Lung (tissue), 12 donors: ENCODE measurements around the gene CABS1. TPM values are rescaled to one million over a fixed set of nuclear protein-coding genes. Genes with fewer than 3 reads are reported as not detected.

Experiments used
- ATAC-seq: fragments of 200-7000 bp; cut with Tn5 transposase; one replicate; pipeline ENCODE4 v1.9.1; 2020; ENCODE audit warnings: moderate number of reproducible peaks; ENCODE audit not compliant: insufficient read depth, low FRiP score
- DNase-seq, 3 donors: peaks; one replicate each; pipeline ENCODE4 v3.0.0-alpha.2; 2013 to 2017
- H3K27ac ChIP-seq, 2 donors: one replicate each; pipeline ENCODE4 v1.5.1; 2013; ENCODE audit warnings: mild to moderate bottlenecking in 2 of 2, moderate library complexity in 2 of 2, control low read depth in 1 of 2, inconsistent platforms in 1 of 2, low read depth in 1 of 2, low read length in 1 of 2
- H3K27me3 ChIP-seq, 3 donors: one replicate each; pipeline ENCODE4 v1.5.1; 2013; ENCODE audit warnings: low read length in 2 of 3; ENCODE audit not compliant: control insufficient read depth in 3 of 3, insufficient read depth in 3 of 3
- H3K36me3 ChIP-seq, 4 donors: one replicate each; pipeline ENCODE4 v1.5.1; 2013; ENCODE audit warnings: low read length in 4 of 4, mild to moderate bottlenecking in 1 of 4, moderate library complexity in 1 of 4; ENCODE audit not compliant: control insufficient read depth in 4 of 4, insufficient read depth in 4 of 4
- H3K4me1 ChIP-seq, 5 donors: one replicate each; pipeline ENCODE4 v1.5.1; 2013; ENCODE audit warnings: low read length in 5 of 5, mild to moderate bottlenecking in 2 of 5, moderate library complexity in 1 of 5; ENCODE audit not compliant: control insufficient read depth in 5 of 5, insufficient read depth in 5 of 5
- H3K4me3 ChIP-seq: one replicate; pipeline ENCODE4 v1.5.1; 2013; ENCODE audit warnings: mild to moderate bottlenecking, control low read depth, moderate library complexity
- H3K9ac ChIP-seq, 2 donors: one replicate each; pipeline ENCODE4 v1.5.1; 2013; ENCODE audit warnings: low read length in 2 of 2, control low read depth in 1 of 2; ENCODE audit not compliant: insufficient read depth in 1 of 2
- H3K9me3 ChIP-seq, 4 donors: one replicate each; pipeline ENCODE4 v1.5.1; 2013; ENCODE audit warnings: low read length in 3 of 4, mild to moderate bottlenecking in 1 of 4, moderate library complexity in 1 of 4; ENCODE audit not compliant: control insufficient read depth in 4 of 4, insufficient read depth in 3 of 4
- WGBS, 2 donors: extraction: QIAGEN DNeasy Blood & Tissue Kit; methylation state at CpG; one replicate each; pipeline ENCODE4 v1.1.7; 2013; 5-methylcytosine and 5-hydroxymethylcytosine counted together
- polyA plus RNA-seq, 2 donors: library from polyadenylated mRNA; stranded (reverse); fragments of 200-250 nt; gene quantifications; one replicate each; pipeline ENCODE4 v1.2.1, GENCODE V29; 2013
- total RNA-seq, 2 donors: library from RNA; depleted of rRNA in 1 of 2; stranded (reverse); fragments of >200 nt in 1 of 2; gene quantifications; one replicate each; pipeline ENCODE4 v1.2.1, GENCODE V29; 2014 to 2021
- TF ChIP-seq, protein P1 (sequence below): IDR thresholded peaks from 2 replicates; pipeline ENCODE4 v1.5.1; 2012; ENCODE audit warnings: mild to moderate bottlenecking; ENCODE audit errors: control extremely low read depth, extremely low read depth
- donor health status: control.
- donor health status: control.
- donor health status: Bipolar disorder and iron deficiency.
- donor health status: healthy.
- donor health status: DM: yes; HTN: yes; CAD: no.

The CABS1 gene
- total and polyA plus RNA-seq, 4 donors, result not detected

- Histone ChIP-seq H3K4me1 (no peaks in the 10 kb centered on the region), H3K36me3 (no peaks in the 10 kb centered on the region), H3K9me3 (no peaks in the 10 kb centered on the region), H3K27ac (no peak within 1 kb of the TSS), H3K27me3 (no peaks in the 10 kb centered on the region), H3K9ac (no peak within 1 kb of the TSS), H3K4me3 (no peak within 1 kb of the TSS)
- 58 to 68% methylated on average over 5 of the region's 5 CpGs for WGBS, 2 donors
- DNase-seq (no peak), ATAC-seq (no peak)
- TF ChIP-seq, protein P1, sequence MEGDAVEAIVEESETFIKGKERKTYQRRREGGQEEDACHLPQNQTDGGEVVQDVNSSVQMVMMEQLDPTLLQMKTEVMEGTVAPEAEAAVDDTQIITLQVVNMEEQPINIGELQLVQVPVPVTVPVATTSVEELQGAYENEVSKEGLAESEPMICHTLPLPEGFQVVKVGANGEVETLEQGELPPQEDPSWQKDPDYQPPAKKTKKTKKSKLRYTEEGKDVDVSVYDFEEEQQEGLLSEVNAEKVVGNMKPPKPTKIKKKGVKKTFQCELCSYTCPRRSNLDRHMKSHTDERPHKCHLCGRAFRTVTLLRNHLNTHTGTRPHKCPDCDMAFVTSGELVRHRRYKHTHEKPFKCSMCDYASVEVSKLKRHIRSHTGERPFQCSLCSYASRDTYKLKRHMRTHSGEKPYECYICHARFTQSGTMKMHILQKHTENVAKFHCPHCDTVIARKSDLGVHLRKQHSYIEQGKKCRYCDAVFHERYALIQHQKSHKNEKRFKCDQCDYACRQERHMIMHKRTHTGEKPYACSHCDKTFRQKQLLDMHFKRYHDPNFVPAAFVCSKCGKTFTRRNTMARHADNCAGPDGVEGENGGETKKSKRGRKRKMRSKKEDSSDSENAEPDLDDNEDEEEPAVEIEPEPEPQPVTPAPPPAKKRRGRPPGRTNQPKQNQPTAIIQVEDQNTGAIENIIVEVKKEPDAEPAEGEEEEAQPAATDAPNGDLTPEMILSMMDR, result no peak
Measured at GRCh38 chr4:70382691-70383181, 48.0 kb downstream of the CABS1 start, which contains the start of gene SMR3B. Gene SMR3B (plus strand): TSS chr4:70383131. CDS start chr4:70384511, 1,380 bp downstream.

Other genes with a start within 250 kb of the CABS1 start
- gene PRR27, start 180.7 kb upstream of the CABS1 start, total RNA-seq, result not detected
- gene PRR27, start 180.7 kb upstream of the CABS1 start, polyA plus RNA-seq, result not detected
- gene ODAM, start 139.3 kb upstream of the CABS1 start, total RNA-seq, result 1 to 10 TPM; 2.4 to 8.8 TPM
- gene ODAM, start 139.3 kb upstream of the CABS1 start, polyA plus RNA-seq, result 1 to 10 TPM; 1.6 to 3.2 TPM
- 1 to 10 TPM in 1 of 2 donors, not detected in 1; 6.0 TPM for gene FDCSP, start 108.9 kb upstream of the CABS1 start, total RNA-seq
- gene FDCSP, start 108.9 kb upstream of the CABS1 start, polyA plus RNA-seq, result under 1 TPM in 1 of 2 donors, not detected in 1; 0.87 TPM
- not detected for gene CSN3, start 92.4 kb upstream of the CABS1 start, total RNA-seq
- not detected for gene CSN3, start 92.4 kb upstream of the CABS1 start, polyA plus RNA-seq
- gene SMR3A, start 25.8 kb downstream of the CABS1 start, total RNA-seq, result not detected
- gene SMR3A, start 25.8 kb downstream of the CABS1 start, polyA plus RNA-seq, result not detected
- gene SMR3B, start 48.1 kb downstream of the CABS1 start, total RNA-seq, result not detected
- gene SMR3B, start 48.1 kb downstream of the CABS1 start, polyA plus RNA-seq, result not detected
- gene OPRPN, start 63.0 kb downstream of the CABS1 start, total RNA-seq, result not detected
- gene OPRPN, start 63.0 kb downstream of the CABS1 start, polyA plus RNA-seq, result not detected
- gene MUC7, start 137.2 kb downstream of the CABS1 start, total RNA-seq, result not detected
- not detected for gene MUC7, start 137.2 kb downstream of the CABS1 start, polyA plus RNA-seq
- gene AMTN, start 183.6 kb downstream of the CABS1 start, total RNA-seq, result under 1 TPM in 1 of 2 donors, not detected in 1; 0.51 TPM
- not detected for gene AMTN, start 183.6 kb downstream of the CABS1 start, polyA plus RNA-seq